Measurements from ENCODE around the gene IL1B. TPM values are rescaled to one million over a fixed set of nuclear protein-coding genes. Genes with fewer than 3 reads are reported as not detected.

The IL1B gene
- total RNA-seq, 2 donors from 2014 or later = 1.0 to 2.6 TPM

- H3K36me3 ChIP-seq = no peaks in the 10 kb centered on the region
- H3K9me3 ChIP-seq = no peaks in the 10 kb centered on the region
- DNase-seq (ENCODE audit: low spot score) = no peak
- no peaks in the 10 kb centered on the region for H3K4me1 ChIP-seq
- no peak overlapping the region for H3K4me3 ChIP-seq
- no peak for TF ChIP-seq CTCF (IDR thresholded peaks at IDR 0.05)
- H3K27me3 ChIP-seq = no peaks in the 10 kb centered on the region
- H3K27ac ChIP-seq = no peak overlapping the region
These were observed 17.5 kb downstream of the IL1B start for GRCh38 chr2:112819081-112819480.

DNA sequence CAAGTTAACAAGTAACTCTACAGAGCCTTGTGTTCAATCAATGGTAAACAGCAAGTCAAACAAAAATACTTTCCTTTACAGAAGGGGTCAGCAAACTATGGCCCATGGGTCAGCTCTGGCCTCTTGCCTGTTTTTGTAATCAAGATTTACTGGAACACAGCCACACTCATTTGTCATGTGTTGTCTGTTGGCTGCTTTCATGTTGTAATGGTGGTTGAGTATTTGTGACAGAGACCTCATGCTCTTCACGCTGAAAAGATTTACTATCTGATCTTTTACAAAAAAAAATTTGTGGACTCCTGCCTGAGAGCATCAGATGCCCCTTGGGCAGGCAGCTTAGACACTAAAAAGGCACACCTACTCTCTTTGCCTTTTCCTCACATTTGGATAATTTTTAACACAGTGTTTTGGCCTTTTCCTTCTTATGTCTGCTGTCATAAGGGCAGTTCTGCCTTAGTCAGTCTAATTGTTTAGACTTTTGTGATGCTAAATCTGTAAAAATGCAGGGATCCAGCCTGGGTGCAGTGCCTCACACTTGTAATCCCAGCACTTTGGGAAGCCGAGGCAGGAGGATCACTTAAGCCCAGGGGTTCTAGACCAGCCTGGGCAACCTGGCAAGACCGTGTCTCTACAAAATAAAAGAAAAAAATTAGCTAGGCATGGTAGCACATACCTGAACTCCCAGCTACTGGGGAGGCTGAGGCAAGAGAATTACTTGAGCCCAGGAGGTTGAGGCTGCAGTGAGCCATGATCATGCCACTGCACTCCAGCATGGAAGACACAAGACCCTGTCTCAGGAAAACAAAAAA is 18.3 kb downstream of the IL1B start:
- no peak for DNase-seq (ENCODE audit: low spot score)
- no peak for TF ChIP-seq CTCF (IDR thresholded peaks at IDR 0.05)
- Histone ChIP-seq H3K9me3 (no peaks in the 10 kb centered on the region), H3K27me3 (no peaks in the 10 kb centered on the region), H3K4me3 (no peak overlapping the region), H3K36me3 (no peaks in the 10 kb centered on the region), H3K4me1 (peaks cover 0 to 4% of the 10 kb centered on the region in 2 donors), H3K27ac (no peak overlapping the region)

DNA sequence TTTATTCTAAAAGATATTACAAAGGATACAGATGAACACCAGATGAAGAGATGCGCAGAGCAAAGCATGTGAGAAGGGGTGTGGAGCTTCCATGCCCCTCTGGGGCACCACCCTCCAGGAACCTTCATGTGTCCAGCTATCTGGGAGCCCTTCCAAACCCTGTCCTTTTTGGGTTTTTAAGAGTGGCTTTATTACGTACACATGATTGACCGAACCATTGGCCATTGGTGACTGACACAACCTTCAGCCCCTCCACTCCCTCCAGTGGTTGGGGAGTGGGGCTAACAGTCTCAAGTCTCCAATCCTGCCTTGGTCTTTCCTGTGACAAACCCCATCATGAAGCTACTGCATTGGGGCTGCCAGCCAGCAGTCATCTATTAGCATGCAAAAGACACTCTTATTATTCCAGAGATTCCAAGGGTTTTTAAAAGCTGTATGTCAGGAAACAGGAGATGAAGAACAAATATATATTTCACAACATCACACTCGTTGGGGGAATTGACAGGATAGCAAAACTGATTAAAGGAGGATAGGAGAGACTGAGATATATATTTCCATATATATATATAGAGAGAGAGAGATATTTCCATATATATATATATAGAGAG is 19.4 kb downstream of the IL1B start:
- Histone ChIP-seq H3K9me3 (no peaks in the 10 kb centered on the region), H3K4me1 (peaks cover 0 to 15% of the 10 kb centered on the region in 2 donors)
- no peak for TF ChIP-seq CTCF (IDR thresholded peaks at IDR 0.05)

GRCh38 chr2:112814278-112814677 is 22.3 kb downstream of the IL1B start:
- TF ChIP-seq CTCF (IDR thresholded peaks at IDR 0.05) = no peak
- no peak for DNase-seq (ENCODE audit: low spot score)
- H3K27ac ChIP-seq = no peak overlapping the region
- H3K4me3 ChIP-seq = no peak overlapping the region
- no peaks in the 10 kb centered on the region for H3K36me3 ChIP-seq
- peaks cover 0 to 25% of the 10 kb centered on the region in 2 donors for H3K4me1 ChIP-seq
- no peaks in the 10 kb centered on the region for H3K9me3 ChIP-seq
- no peaks in the 10 kb centered on the region for H3K27me3 ChIP-seq

More for the DNA sequence above, 19.4 kb downstream of the IL1B start:
- H3K4me3 ChIP-seq = no peak overlapping the region
- DNase-seq (ENCODE audit: low spot score) = no peak
- H3K27ac ChIP-seq = no peak overlapping the region
- no peaks in the 10 kb centered on the region for H3K27me3 ChIP-seq
- no peaks in the 10 kb centered on the region for H3K36me3 ChIP-seq

DNA sequence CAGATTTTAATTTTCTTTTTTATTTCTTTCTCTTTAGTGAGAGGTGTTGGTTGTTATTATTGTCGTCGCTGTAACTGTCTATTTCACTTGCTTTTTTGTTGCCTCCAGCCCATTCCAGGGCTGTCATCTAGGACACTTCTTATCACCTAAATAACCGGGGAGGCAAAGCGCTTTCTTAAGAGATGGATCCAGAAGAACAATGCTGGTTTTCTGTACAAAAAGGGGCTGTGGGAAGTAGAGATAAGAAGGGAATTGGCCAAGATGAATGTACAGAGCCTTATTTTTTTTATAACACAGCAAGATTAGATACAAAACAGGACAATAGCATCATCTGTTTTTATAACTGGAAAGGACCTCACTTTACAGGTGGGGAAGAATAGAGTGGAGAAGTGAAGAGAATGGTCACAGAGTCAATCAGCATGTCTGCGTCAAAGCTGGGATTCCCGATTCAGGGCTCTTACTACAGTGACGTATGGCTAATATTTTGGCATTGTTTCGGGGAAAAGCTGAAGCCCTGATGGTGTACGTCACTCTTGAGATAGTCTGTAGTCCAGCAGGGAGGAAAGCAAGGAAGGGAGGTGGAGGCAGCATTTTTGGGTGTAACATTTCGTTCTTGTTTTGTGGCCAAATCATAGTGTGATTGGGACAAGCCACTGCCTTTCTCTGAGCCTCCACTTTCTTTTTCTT is 23.2 kb downstream of the IL1B start:
- no peak for DNase-seq (ENCODE audit: low spot score)
- H3K27ac ChIP-seq = no peak overlapping the region
- no peaks in the 10 kb centered on the region for H3K27me3 ChIP-seq
- H3K4me1 ChIP-seq = peaks cover 0 to 25% of the 10 kb centered on the region in 2 donors
- H3K4me3 ChIP-seq = no peak overlapping the region
- no peak for TF ChIP-seq CTCF (IDR thresholded peaks at IDR 0.05)
- no peaks in the 10 kb centered on the region for H3K36me3 ChIP-seq
- H3K9me3 ChIP-seq = no peaks in the 10 kb centered on the region
